Measurements from ENCODE around the gene WDR45.

The WDR45 gene

GRCh38 chrX:49043220-49043986 is 36.3 kb downstream of the WDR45 start, which contains the start of gene TFE3:
Gene TFE3 (minus strand): TSS chrX:49043357. CDS start chrX:49043226, 131 bp downstream.
- DNase-seq, result peak; percentile 95

- DNase-seq, result no peak
Measured at GRCh38 chrX:49042581-49043219, 37.0 kb downstream of the WDR45 start.

GRCh38 chrX:49041744-49042580 is 37.7 kb downstream of the WDR45 start:
- peak; percentile 34 for DNase-seq

- DNase-seq, result no peak
Measured at GRCh38 chrX:49040376-49040955, 39.2 kb downstream of the WDR45 start.

GRCh38 chrX:49039598-49040375 is 39.9 kb downstream of the WDR45 start:
- DNase-seq, result peak; percentile 69

GRCh38 chrX:49037883-49038475 is 41.7 kb downstream of the WDR45 start:
- no peak for DNase-seq

GRCh38 chrX:49030283-49030682 is 49.4 kb downstream of the WDR45 start:
- DNase-seq, result no peak

- no peak for DNase-seq
Measured at GRCh38 chrX:49029876-49030275, 49.8 kb downstream of the WDR45 start.

All from midbrain (tissue), 1 donor.